GM19372 (cell line): Measurements from ENCODE around the gene SORL1-AS1.
"Not testable (repeated sequence)": the region's sequence is repeated elsewhere in the genome, so short reads cannot be mapped to it uniquely, and the experiment has no call there.

Source experiments
- ATAC-seq: cut with Tn5 transposase; IDR thresholded peaks from one replicate; pipeline ENCODE4 v1.9.1; 2021; ENCODE audit warnings: mild to moderate bottlenecking, low read depth, moderate library complexity; ENCODE audit not compliant: unreplicated experiment

Gene SORL1-AS1

DNA sequence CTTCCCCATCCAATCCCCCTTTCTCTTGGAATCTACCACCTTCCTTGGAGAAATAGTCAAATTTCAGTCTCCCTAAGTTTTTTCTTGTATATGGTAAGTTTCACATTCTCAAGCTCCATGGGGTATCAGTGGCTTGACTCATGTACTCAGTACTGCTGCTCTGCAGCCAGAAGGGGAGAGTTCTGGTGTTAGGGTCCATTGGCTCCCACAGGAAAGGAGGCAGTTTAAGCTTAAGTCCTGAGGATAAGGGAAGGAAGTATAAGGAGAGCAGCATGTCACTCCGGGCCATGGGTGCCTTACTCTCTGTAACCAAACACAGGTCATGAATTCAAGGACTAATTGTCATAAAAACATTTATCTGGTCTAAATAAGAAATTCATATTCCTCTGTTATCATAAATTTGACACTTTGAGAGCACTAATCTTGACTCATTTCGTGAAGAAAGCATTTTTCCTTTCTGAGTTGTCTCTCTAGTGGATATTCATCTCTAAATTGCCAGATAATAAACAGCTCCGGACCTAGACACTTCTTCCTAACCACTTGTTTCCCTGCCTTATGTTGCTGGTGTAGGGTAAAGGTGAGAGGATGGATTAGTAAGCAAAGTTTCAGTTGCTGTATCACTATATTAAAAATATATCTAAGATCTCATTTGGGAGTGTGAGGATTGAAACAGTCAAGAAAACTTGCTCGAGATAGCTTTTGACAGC is 20.8 kb downstream of the SORL1-AS1 start:
- no peak for ATAC-seq

- no peak for ATAC-seq
These were observed 23.2 kb downstream of the SORL1-AS1 start for GRCh38 chr11:121429556-121429955.

DNA sequence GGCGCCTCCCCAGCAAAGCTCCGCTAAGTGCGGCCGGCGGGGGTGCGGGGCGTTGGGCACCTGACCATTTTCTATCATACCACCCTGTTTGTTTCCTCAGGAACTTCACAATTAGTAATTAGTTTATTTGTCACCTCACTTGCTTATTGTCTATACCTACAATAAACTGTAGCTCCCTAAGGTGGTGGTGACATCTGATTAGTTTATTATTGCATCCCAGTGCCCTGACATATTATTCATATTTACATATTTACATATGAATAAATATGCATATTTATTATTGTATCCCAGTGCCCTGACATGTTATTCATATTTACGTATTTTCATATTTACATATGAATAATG is 25.4 kb downstream of the SORL1-AS1 start:
- no peak for ATAC-seq

DNA sequence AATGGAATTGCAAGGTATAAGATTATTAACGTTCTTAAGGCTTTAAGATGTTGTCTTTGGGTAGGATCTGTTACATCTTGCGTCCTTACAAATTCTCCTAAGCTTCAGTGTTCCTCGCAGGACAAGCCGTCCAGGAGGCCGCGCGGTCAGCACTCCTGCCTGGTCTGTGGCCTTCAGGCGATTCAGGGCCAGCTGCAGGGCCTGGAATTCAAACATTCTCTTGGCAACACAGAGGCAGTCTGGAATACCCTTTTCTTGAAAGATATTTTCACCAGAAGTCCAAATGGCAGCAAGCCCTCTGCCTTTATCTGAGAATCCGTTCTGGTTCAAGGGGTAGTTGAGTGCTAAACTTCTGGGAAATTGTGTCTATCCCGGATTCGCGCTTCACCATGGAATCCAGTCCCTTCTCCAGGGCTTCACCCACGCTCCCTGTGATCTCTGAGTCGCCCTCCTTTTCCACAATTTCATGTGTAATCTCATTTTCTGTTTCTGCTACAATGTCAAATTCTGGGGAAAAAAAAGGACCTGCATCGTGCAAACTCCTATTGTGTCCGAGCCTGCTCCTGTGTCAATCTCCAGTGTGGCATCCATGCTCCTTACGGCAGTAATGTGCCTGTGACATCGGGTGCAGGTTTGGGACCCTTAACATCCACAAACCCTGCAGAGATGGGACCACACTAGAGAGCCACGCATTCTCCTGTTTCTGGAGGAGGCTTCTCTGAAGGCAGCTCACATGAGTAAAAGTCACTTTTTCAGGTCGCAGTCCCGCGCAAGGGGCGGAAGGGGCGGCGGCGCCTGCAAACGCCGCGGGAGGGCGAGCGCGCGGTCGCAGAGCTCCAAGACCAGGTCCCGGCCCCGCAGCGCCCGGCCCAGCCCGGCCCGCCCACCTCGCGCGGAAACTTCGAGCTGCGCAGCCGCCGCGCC is 26.0 kb downstream of the SORL1-AS1 start:
- peak; percentile 48 for ATAC-seq

GRCh38 chr11:121425828-121426227 is 26.9 kb downstream of the SORL1-AS1 start:
- ATAC-seq, result no peak

DNA sequence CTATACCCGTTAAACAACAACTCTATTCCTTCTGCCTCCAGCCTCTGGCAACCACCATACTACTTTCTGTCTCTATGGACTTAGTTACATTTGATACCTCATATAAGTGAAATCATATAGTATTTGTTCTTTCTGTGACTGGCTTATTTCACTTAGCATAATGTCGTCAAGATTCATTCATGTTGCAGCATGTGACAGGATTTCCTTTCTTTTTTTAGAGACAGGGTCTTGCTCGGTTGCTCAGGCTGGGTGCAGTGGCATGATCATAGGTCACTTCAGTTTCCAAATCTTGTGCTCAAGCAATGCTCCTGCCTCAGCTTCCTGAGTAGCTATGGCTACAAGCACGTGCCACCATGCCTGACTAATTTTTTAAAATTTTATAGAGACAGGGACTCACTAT is 30.1 kb downstream of the SORL1-AS1 start:
- ATAC-seq, result no peak

DNA sequence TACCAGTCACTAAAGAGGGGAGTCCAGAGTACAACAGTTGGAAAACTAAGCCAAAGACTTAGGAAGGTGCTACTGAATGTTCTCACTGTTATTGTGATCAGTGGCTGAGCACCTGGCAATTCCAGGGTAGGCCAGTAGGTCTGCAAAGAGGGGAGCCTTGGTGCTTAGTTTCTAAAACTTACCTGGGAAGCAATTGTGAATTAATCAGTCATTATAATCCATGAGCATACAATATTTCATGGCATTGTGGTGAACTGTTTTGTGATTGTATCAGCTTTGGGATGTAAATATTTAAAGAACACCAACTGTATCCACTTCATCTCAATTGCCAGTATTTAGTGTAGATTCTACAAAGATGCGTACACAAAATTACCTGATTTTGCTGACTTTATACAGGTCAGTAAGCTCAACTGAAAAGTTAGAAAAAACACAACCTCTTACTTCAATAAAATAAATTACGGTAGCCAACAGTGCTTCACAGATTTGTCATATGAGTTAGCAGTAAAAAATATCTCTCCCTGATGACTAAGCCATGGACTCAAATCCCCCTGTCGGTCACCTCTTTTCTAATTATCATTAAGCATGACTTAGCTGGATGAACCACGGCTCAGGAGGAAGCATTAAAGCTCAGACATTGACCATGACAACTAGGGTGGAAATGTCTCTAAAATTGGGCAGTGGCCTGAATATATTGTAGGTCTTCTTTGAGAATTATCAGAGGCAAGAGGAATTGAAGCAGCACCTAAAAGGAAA is 31.4 kb downstream of the SORL1-AS1 start:
- no peak for ATAC-seq

- ATAC-seq, result no peak
These were observed 32.4 kb downstream of the SORL1-AS1 start for GRCh38 chr11:121420398-121420797.

DNA sequence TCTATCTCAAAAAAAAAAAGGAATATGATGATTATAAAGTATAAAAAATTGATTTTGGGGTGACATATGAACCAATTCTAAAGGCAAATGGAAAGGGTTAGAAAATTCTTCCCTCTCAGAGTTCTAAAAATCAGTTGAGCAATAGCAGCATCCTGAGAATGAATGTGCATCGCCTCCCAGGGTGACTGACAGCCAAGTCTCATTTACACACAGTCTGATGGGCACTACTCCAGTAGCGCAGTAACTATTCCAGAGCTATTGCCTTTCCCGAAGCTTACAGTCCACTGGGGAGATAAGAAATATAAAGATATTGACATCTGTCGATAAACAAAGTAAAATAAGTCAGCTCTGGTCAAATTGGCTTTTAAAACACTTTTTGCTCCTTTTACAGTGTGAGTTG is 32.9 kb downstream of the SORL1-AS1 start:
- no peak for ATAC-seq

DNA sequence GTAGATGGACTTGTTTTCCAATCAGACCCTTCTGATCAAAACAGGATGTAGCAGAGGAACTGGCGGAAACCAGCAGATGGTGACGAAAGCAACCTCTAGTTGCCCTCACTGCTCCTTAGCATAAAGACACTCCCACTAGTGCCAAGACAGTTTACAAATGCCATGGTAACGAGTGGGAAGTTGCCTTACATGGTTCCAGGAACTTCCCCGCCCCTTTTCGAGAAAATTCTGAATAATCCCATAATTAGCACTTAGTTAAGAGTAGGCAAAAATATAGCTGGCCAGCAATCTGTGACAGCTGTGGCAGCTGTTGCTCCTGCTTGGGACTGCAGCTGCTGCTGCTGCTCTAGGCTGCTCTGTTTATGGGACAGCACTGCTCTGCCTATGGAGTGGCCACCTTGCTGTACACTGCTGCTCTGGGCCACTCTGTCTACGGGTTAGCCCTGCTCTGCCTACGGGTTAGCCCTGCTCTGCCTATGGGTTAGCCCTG is 34.1 kb downstream of the SORL1-AS1 start:
- no peak for ATAC-seq

GRCh38 chr11:121417607-121418006 is 35.2 kb downstream of the SORL1-AS1 start:
- no peak for ATAC-seq

- peak; percentile 62 for ATAC-seq
These were observed 35.7 kb downstream of the SORL1-AS1 start for GRCh38 chr11:121417055-121417551.

DNA sequence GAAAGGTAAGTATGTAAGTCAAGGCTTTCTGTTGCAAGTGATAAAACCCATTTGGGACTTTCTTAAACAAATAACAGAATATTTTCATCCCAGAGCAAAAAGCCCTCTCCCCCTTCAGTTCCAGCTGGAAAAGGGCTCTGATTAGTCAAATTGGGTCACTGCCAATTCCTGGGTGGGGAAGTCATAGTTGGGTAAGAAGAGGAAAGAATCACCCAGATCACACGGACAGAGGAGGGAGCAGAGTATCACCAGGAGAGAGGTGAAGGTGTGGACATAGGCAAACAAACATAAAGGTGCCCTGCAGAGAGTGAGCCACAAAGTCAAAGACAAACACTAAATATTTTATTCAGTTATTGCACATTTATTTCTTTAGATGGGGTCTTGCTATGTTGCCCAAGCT is 36.9 kb downstream of the SORL1-AS1 start:
- ATAC-seq, result no peak

DNA sequence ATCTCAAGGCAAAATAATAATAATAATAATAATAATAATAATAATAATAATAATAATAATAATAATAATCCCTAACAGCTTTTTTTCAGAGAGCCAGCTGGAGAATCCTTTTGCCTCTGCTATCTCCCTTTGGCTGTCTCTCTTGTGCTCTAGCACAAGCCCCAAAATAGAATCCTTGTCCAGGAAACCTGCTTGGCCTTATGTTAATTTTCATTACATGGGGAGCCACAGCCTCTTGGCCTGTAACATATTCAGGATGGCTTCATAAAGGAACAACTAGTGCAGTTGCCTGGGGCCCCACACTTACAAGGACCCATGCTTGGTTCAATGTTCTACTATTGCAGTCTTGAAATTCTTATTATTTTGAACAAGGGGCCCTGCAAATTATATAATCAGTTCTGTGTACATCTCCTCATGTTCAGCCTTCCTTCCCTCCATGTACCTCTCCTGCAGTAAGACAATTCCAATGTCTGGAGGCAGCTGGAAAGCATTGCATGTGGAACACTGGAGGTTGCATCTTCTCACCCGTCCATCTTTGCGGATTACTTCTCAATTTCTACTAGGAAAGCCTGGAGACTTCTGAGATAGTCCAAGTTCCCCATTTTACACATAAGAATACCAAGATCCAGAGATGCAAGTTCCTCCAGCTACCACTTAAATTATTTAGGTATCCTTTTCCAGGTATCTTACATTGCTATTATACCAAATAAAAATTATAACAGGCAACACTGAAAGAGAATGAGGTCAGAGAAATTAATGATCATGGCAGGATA is 38.4 kb downstream of the SORL1-AS1 start:
- no peak for ATAC-seq

GRCh38 chr11:121412711-121413415 is 39.9 kb downstream of the SORL1-AS1 start:
- no peak for ATAC-seq

- no peak for ATAC-seq
These were observed 40.7 kb downstream of the SORL1-AS1 start for GRCh38 chr11:121412000-121412587.

DNA sequence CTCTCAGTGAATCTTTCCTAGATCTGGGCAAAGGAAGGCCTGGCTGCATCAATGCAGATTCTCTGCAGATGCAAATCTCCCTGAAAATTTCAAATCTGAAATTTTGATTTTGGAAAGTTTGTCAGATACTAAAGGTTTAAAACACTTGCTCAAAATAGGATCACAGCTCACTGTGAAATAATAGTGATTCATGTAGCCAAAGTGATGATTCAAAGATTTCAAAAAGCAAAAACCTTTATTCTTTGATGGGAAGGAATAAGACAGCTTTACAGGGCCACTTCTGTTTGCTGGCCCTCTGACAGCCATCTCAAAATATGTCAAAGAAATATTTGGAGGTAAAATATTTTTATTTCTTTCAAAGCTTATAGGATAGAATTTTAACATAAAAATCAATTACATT is 41.4 kb downstream of the SORL1-AS1 start:
- not testable (repeated sequence) for ATAC-seq

GRCh38 chr11:121410041-121410440 is 42.7 kb downstream of the SORL1-AS1 start:
- ATAC-seq, result not testable (repeated sequence)

- no peak for ATAC-seq
These were observed 43.9 kb downstream of the SORL1-AS1 start for GRCh38 chr11:121408830-121409229.
